Ishikawa (cell line): Measurements from ENCODE around the gene VPS18.

ENCODE experiments used
- EGR1 ChIP-seq: IDR thresholded peaks from 2 replicates; pipeline ENCODE4 v1.6.1; 2012
- EP300 ChIP-seq: IDR thresholded peaks from 2 replicates; pipeline ENCODE4 v1.6.1; 2012; ENCODE audit warnings: borderline replicate concordance
- NFIC ChIP-seq: IDR thresholded peaks from 2 replicates; pipeline ENCODE4 v1.6.1; 2012
- RAD21 ChIP-seq: IDR thresholded peaks from 2 replicates; pipeline ENCODE4 v1.6.1; 2012; ENCODE audit warnings: low read depth
- REST ChIP-seq: IDR thresholded peaks from 2 replicates; pipeline ENCODE4 v1.6.1; 2012; ENCODE audit warnings: low read depth, mild to moderate bottlenecking
- TEAD4 ChIP-seq: IDR thresholded peaks from 2 replicates; pipeline ENCODE4 v1.6.1; 2012
- YY1 ChIP-seq: IDR thresholded peaks from 2 replicates; pipeline ENCODE4 v1.6.1; 2012; ENCODE audit warnings: low read depth
- ZBTB7A ChIP-seq: IDR thresholded peaks from 2 replicates; pipeline ENCODE4 v1.6.1; 2012; ENCODE audit warnings: low read depth

DNA sequence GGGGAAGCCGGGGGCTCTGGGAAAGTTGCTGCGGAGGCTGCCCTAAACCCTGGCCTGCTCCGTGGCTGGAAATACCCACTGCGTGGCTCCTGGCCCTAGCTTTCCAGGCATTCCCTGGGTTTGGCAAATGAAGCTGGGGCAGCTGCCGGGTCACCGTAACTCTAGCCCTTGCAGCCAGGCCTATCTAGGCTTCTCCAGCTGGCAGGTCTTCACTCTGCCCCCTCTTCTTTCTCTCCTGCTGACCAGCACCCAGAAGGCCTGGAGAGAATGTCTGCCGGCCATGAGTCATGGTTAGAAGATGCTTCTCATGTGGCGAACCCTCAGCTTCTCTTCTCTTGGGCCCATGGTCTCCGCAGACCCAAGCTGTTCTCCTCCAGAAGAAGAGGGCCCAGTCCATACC lies 29.3 kb downstream of the VPS18 start:
- TF ChIP-seq TEAD4: no peak
- TF ChIP-seq RAD21: no peak
- TF ChIP-seq REST: no peak
- TF ChIP-seq EGR1: no peak
- no peak for TF ChIP-seq ZBTB7A
- TF ChIP-seq EP300: no peak
- no peak for TF ChIP-seq YY1
- no peak for TF ChIP-seq NFIC
